Measurements from ENCODE around the gene PPWD1. TPM values are rescaled to one million over a fixed set of nuclear protein-coding genes. Genes with fewer than 3 reads are reported as not detected.

The PPWD1 gene
- total and polyA plus RNA-seq, 2 of the 13 experiments (the other 11 are each of a cell fraction or from before 2014, with no cell fraction given) = 7.4 to 44.3 TPM

- TF ChIP-seq AHDC1 (CRISPR knock-in tag; IDR thresholded peaks at IDR 0.05; ENCODE audit: borderline replicate concordance) (no peak), GATA4 (IDR thresholded peaks at IDR 0.05; ENCODE audit: borderline replicate concordance, low read depth) (no peak), ZFP82 (CRISPR knock-in tag; IDR thresholded peaks at IDR 0.05; ENCODE audit: borderline replicate concordance) (no peak), ZBTB2 (CRISPR knock-in tag; IDR thresholded peaks at IDR 0.05; ENCODE audit: low read depth) (no peak), GMEB1 (CRISPR knock-in tag; IDR thresholded peaks at IDR 0.05; ENCODE audit: borderline replicate concordance) (no peak), ZNF225 (CRISPR knock-in tag; IDR thresholded peaks at IDR 0.05) (no peak), PRPF4 (IDR thresholded peaks at IDR 0.05; ENCODE audit: low read depth, low read length, poor library complexity, severe bottlenecking) (no peak), TEAD3 (CRISPR knock-in tag; optimal IDR thresholded peaks at IDR 0.05; ENCODE audit: borderline replicate concordance) (no peak), SSRP1 (CRISPR knock-in tag; IDR thresholded peaks at IDR 0.05) (0 out of 2 replicates have a peak, but pooled peaks have one; percentile 33), CBFB (CRISPR knock-in tag; IDR thresholded peaks at IDR 0.05) (no peak), PLSCR1 (CRISPR knock-in tag; IDR thresholded peaks at IDR 0.05; ENCODE audit: borderline replicate concordance) (no peak), ZNF282 (IDR thresholded peaks at IDR 0.05; ENCODE audit: partially characterized antibody) (no peak), HCFC1 (IDR thresholded peaks at IDR 0.05; ENCODE audit: low read depth, low read length) (peak; percentile 67; the same call in 1 of the 2 replicates), HNRNPL (IDR thresholded peaks at IDR 0.05; ENCODE audit: low read depth, low read length) (no peak), GABPB1 (CRISPR knock-in tag; IDR thresholded peaks at IDR 0.05) (peak; percentile 94), NCOA1 (CRISPR knock-in tag; IDR thresholded peaks at IDR 0.05) (no peak), PAWR (CRISPR knock-in tag; IDR thresholded peaks at IDR 0.05; ENCODE audit: borderline replicate concordance) (no peak), MXD1 (CRISPR knock-in tag; IDR thresholded peaks at IDR 0.05) (no peak), MZF1 (CRISPR knock-in tag; IDR thresholded peaks at IDR 0.05; ENCODE audit: borderline replicate concordance) (no peak)
Observed at GRCh38 chr5:65624571-65625555, 61.8 kb downstream of the PPWD1 start, which contains the start of the genes SHLD3 and TRAPPC13 (continued).

Measured in HepG2 (cell line).